Heart left ventricle (tissue), 13 donors: ENCODE results near the gene DNAH14.

ENCODE experiments used
- POLR2A ChIP-seq, 2 donors: fragments of 450-650 bp; IDR thresholded peaks; one replicate each; pipeline ENCODE4 v1.6.1; 2017; ENCODE audit warnings: antibody characterized with exemption in 2 of 2, mild to moderate bottlenecking in 2 of 2, moderate library complexity in 2 of 2
- TF ChIP-seq, protein P1 (sequence below), 12 donors: fragments of 200-600 bp; sonication (generic) in 4 of 12; IDR thresholded peaks; one replicate each; pipeline versions ENCODE4 v1.5.0 to v1.8.0; 2018 to 2022; ENCODE audit warnings: antibody characterized with exemption in 12 of 12, mild to moderate bottlenecking in 5 of 12
- donor health status: ischemic (EF 13 %, LVEDD 7.1; RV severe dilation, severe dysfunction).
- donor health status: DM: no; HTN: yes; CAD: no.
- donor health status: DM: no; HTN: no; CAD: no.
- donor health status: ischemic (EF 25% LVEDD 6.9; RV normal size, moderate dysfunction).
- donor health status: ischemic (EF 25% LVEDD 5.7; RV mildly dilated, moderate dysfunction).
- donor health status: ischemic (EF 35%, LVEDD 5.7; RV mildly dilated, moderate dysfunction).
- donor health status: nonischemic (EF 11% LVEDD 7.7; RV severe dilation, severe dysfunction).
- donor health status: DM: yes; HTN: yes; CAD: no.
- donor health status: PGD.
- donor health status: ischemic (EF 29% LVEDD 5.4; RV normal size, mild dysfunction).
- donor health status: nonischemic (EF 23%, LVEDD 6.1; RV moderate dilation, normal function).

DNA sequence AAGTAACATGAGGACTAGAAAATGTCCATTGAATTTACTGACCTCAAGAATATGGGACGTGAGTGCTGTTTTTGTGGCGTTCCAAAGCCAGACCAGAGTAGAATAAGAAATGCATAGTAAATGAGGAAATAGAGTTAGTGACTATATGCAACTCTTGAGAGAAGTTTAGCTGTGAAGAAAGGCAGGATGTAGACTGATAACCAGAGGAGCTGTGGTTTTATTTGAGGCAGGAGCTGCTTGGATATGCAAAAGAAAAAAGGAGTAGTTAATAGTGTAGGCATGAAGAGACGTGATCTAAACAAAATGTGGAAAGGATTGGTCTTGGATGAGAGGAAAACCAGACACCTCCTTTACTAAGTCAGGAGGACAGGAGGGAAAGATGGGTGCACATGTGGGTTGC is 28.2 kb downstream of the DNAH14 start:
- TF ChIP-seq, protein P1, sequence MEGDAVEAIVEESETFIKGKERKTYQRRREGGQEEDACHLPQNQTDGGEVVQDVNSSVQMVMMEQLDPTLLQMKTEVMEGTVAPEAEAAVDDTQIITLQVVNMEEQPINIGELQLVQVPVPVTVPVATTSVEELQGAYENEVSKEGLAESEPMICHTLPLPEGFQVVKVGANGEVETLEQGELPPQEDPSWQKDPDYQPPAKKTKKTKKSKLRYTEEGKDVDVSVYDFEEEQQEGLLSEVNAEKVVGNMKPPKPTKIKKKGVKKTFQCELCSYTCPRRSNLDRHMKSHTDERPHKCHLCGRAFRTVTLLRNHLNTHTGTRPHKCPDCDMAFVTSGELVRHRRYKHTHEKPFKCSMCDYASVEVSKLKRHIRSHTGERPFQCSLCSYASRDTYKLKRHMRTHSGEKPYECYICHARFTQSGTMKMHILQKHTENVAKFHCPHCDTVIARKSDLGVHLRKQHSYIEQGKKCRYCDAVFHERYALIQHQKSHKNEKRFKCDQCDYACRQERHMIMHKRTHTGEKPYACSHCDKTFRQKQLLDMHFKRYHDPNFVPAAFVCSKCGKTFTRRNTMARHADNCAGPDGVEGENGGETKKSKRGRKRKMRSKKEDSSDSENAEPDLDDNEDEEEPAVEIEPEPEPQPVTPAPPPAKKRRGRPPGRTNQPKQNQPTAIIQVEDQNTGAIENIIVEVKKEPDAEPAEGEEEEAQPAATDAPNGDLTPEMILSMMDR (IDR thresholded peaks at IDR 0.05): no peak
- TF ChIP-seq POLR2A (IDR thresholded peaks at IDR 0.05): no peak
